HG02678 (cell line): ENCODE measurements around the gene PCDHA4.

Source experiments
- ATAC-seq: cut with Tn5 transposase; IDR thresholded peaks from one replicate; pipeline ENCODE4 v1.9.1; 2021; ENCODE audit warnings: mild to moderate bottlenecking, moderate library complexity; ENCODE audit not compliant: unreplicated experiment

Gene PCDHA4

GRCh38 chr5:140855772-140856674, 49.2 kb downstream of the PCDHA4 start, which contains the start of gene PCDHA10:
TSS of gene PCDHA10 (plus strand) at chr5:140855897. CDS start at chr5:140856049, 152 bp downstream.
- ATAC-seq: no peak

- no peak for ATAC-seq
These were observed 50.5 kb downstream of the PCDHA4 start for GRCh38 chr5:140857177-140857986.

DNA sequence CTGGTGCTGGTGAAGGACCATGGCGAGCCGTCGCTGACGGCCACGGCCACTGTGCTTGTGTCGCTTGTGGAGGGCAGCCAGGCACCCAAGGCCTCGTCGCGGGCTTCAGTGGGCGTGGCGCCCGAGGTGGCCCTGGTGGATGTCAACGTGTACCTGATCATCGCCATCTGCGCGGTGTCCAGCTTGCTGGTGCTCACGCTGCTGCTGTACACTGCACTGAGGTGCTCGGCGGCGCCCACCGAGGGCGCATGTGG, 51.0 kb downstream of the PCDHA4 start:
- no peak for ATAC-seq

GRCh38 chr5:140862441-140863295, 55.8 kb downstream of the PCDHA4 start:
- ATAC-seq: no peak
